ENCODE measurements around the gene GAL3ST1. TPM values are rescaled to one million over a fixed set of nuclear protein-coding genes. Genes with fewer than 3 reads are reported as not detected.

Gene GAL3ST1
- total and polyA plus RNA-seq, 4 donors = 1.0 to 19.4 (median 1.5) TPM

GRCh38 chr22:30531651-30532608 is 42.5 kb downstream of the GAL3ST1 start:
- WGBS = 93% methylated on average over 17 of the region's 17 CpGs
- H3K4me3 ChIP-seq (ENCODE audit: low read depth in 1 of 3, low read length in 3 of 3) = no peak overlapping the region
- no peaks in the 10 kb centered on the region for H3K27me3 ChIP-seq (ENCODE audit: control insufficient read depth in 4 of 4, insufficient read depth in 4 of 4, low read length in 3 of 4)
- DNase-seq (ENCODE audit: low spot score) = no peak
- no peak for TF ChIP-seq EGR1 (IDR thresholded peaks at IDR 0.05; ENCODE audit: low read depth in 2 of 2)
- no peak for TF ChIP-seq GABPA (IDR thresholded peaks at IDR 0.05 in 1 of 2, conservative IDR thresholded peaks at IDR 0.05 in 1 of 2)
- TF ChIP-seq, protein P1, sequence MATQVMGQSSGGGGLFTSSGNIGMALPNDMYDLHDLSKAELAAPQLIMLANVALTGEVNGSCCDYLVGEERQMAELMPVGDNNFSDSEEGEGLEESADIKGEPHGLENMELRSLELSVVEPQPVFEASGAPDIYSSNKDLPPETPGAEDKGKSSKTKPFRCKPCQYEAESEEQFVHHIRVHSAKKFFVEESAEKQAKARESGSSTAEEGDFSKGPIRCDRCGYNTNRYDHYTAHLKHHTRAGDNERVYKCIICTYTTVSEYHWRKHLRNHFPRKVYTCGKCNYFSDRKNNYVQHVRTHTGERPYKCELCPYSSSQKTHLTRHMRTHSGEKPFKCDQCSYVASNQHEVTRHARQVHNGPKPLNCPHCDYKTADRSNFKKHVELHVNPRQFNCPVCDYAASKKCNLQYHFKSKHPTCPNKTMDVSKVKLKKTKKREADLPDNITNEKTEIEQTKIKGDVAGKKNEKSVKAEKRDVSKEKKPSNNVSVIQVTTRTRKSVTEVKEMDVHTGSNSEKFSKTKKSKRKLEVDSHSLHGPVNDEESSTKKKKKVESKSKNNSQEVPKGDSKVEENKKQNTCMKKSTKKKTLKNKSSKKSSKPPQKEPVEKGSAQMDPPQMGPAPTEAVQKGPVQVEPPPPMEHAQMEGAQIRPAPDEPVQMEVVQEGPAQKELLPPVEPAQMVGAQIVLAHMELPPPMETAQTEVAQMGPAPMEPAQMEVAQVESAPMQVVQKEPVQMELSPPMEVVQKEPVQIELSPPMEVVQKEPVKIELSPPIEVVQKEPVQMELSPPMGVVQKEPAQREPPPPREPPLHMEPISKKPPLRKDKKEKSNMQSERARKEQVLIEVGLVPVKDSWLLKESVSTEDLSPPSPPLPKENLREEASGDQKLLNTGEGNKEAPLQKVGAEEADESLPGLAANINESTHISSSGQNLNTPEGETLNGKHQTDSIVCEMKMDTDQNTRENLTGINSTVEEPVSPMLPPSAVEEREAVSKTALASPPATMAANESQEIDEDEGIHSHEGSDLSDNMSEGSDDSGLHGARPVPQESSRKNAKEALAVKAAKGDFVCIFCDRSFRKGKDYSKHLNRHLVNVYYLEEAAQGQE (IDR thresholded peaks at IDR 0.05) = no peak
- TF ChIP-seq JUND (IDR thresholded peaks at IDR 0.05) = no peak
- TF ChIP-seq NR2F2 (IDR thresholded peaks at IDR 0.05) = no peak
- no peak for TF ChIP-seq RXRA (IDR thresholded peaks at IDR 0.05)
- no peak for TF ChIP-seq ZBTB33 (IDR thresholded peaks at IDR 0.05)
- TF ChIP-seq YY1 (IDR thresholded peaks at IDR 0.05) = no peak
- TF ChIP-seq FOXA1 (IDR thresholded peaks at IDR 0.05) = no peak
- TF ChIP-seq HNF4A (conservative IDR thresholded peaks at IDR 0.05) = no peak
- no peak for TF ChIP-seq TAF1 (conservative IDR thresholded peaks at IDR 0.05)
- TF ChIP-seq, protein P2, sequence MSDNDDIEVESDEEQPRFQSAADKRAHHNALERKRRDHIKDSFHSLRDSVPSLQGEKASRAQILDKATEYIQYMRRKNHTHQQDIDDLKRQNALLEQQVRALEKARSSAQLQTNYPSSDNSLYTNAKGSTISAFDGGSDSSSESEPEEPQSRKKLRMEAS (IDR thresholded peaks at IDR 0.05) = no peak
- no peak for TF ChIP-seq SP1 (IDR thresholded peaks at IDR 0.05)
- no peak for TF ChIP-seq RAD21 (IDR thresholded peaks at IDR 0.05)
- no peak for TF ChIP-seq FOXA2 (IDR thresholded peaks at IDR 0.05)
- H3K27ac ChIP-seq (ENCODE audit: low read depth in 1 of 2, low read length in 2 of 2) = no peak overlapping the region
- no peak overlapping the region for H3K9ac ChIP-seq (ENCODE audit: low read depth in 1 of 2, low read length in 2 of 2)
- H3K36me3 ChIP-seq (ENCODE audit: control insufficient read depth in 4 of 4, insufficient read depth in 3 of 4, low read depth in 1 of 4, low read length in 3 of 4) = no peaks in the 10 kb centered on the region
- H3K4me1 ChIP-seq (ENCODE audit: control insufficient read depth in 4 of 4, insufficient read depth in 4 of 4, low read length in 3 of 4) = no peaks in the 10 kb centered on the region
- H3K9me3 ChIP-seq (ENCODE audit: control insufficient read depth in 4 of 4, low read length in 3 of 4) = no peaks in the 10 kb centered on the region

DNA sequence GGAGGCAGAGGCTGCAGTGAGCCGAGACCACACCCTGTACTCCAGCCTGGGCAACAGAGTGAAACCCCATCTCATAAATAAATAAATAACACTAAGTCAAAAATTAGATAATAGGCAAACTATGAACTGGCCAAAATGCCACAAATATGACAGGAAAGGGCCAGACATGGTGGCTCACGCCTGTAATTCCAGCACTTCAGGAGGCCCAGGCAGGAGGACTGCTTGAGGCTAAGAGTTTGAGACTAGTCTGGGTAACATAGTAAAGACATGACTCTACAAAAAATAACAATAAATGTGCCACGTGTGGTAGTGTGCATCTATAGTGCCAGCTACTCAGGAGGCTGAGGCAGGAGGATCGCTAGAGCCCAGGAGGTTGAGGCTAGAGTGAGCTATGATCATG is 47.8 kb downstream of the GAL3ST1 start:
- Histone ChIP-seq H3K4me1 (ENCODE audit: control insufficient read depth in 4 of 4, insufficient read depth in 4 of 4, low read length in 3 of 4) (no peaks in the 10 kb centered on the region), H3K27me3 (ENCODE audit: control insufficient read depth in 4 of 4, insufficient read depth in 4 of 4, low read length in 3 of 4) (no peaks in the 10 kb centered on the region), H3K4me3 (ENCODE audit: low read depth in 1 of 3, low read length in 3 of 3) (no peak overlapping the region), H3K9me3 (ENCODE audit: control insufficient read depth in 4 of 4, low read length in 3 of 4) (no peaks in the 10 kb centered on the region), H3K27ac (ENCODE audit: low read depth in 1 of 2, low read length in 2 of 2) (no peak overlapping the region), H3K9ac (ENCODE audit: low read depth in 1 of 2, low read length in 2 of 2) (no peak overlapping the region), H3K36me3 (ENCODE audit: control insufficient read depth in 4 of 4, insufficient read depth in 3 of 4, low read depth in 1 of 4, low read length in 3 of 4) (no peaks in the 10 kb centered on the region)
- DNase-seq (ENCODE audit: low spot score) = no peak
- WGBS = 88% methylated on average over 4 of the region's 4 CpGs
- TF ChIP-seq, protein P3, sequence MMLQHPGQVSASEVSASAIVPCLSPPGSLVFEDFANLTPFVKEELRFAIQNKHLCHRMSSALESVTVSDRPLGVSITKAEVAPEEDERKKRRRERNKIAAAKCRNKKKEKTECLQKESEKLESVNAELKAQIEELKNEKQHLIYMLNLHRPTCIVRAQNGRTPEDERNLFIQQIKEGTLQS (IDR thresholded peaks at IDR 0.05) = no peak
- TF ChIP-seq SP1 (IDR thresholded peaks at IDR 0.05) (no peak), RXRA (IDR thresholded peaks at IDR 0.05) (no peak), NR2F2 (IDR thresholded peaks at IDR 0.05) (no peak), FOXA1 (IDR thresholded peaks at IDR 0.05) (no peak), HNF4G (IDR thresholded peaks at IDR 0.05) (no peak), HNF4A (conservative IDR thresholded peaks at IDR 0.05) (no peak), JUND (IDR thresholded peaks at IDR 0.05) (no peak), ZBTB33 (IDR thresholded peaks at IDR 0.05) (no peak), TAF1 (conservative IDR thresholded peaks at IDR 0.05) (no peak)
- TF ChIP-seq, protein P2 (IDR thresholded peaks at IDR 0.05) = no peak
- TF ChIP-seq, protein P1 (IDR thresholded peaks at IDR 0.05) = no peak

Measured in liver (tissue), 9 donors.